Hypothalamus (tissue), 51 donors: ENCODE measurements around the gene SGK2.
A peak's percentile ranks its signal among the peaks of the same experiment; 100 is the strongest.

Experiments
- DNase-seq, 51 donors: peaks; one replicate each; lab custom pipeline; 2025; lab: John Stamatoyannopoulos, UW

The SGK2 gene

GRCh38 chr20:43559147-43559987, 540 bp downstream of the SGK2 start:
- no peak for DNase-seq

- no peak for DNase-seq
These were observed 2.1 kb downstream of the SGK2 start for GRCh38 chr20:43560974-43561373.

- peak in 1 of 51 donors; percentile 1 for DNase-seq
These were observed 4.6 kb downstream of the SGK2 start for GRCh38 chr20:43563429-43563828.

DNA sequence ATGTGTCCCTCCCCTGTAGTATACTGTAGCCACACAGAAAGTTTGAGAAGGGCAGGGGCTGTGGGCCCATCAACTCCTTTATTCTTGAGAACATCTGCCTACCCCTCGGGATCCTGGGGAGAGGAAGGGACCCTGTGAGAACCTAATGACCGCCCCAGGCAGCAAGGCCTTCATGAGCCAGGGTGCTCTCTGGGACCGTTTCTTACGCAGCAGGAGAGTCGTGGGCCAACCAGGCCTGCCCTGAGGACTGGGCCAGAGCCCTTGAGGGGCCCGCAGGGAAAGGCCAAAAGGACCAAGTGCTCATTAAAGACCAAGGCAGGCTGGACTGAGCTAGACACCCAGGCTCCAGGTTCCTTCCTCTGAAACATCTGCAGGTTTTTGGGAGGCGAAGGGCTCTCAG, 5.2 kb downstream of the SGK2 start:
- peak in 1 of 51 donors; percentile 3 for DNase-seq

- DNase-seq = peak in 1 of 51 donors; percentile 41
These were observed 5.6 kb downstream of the SGK2 start for GRCh38 chr20:43564455-43564854.

DNA sequence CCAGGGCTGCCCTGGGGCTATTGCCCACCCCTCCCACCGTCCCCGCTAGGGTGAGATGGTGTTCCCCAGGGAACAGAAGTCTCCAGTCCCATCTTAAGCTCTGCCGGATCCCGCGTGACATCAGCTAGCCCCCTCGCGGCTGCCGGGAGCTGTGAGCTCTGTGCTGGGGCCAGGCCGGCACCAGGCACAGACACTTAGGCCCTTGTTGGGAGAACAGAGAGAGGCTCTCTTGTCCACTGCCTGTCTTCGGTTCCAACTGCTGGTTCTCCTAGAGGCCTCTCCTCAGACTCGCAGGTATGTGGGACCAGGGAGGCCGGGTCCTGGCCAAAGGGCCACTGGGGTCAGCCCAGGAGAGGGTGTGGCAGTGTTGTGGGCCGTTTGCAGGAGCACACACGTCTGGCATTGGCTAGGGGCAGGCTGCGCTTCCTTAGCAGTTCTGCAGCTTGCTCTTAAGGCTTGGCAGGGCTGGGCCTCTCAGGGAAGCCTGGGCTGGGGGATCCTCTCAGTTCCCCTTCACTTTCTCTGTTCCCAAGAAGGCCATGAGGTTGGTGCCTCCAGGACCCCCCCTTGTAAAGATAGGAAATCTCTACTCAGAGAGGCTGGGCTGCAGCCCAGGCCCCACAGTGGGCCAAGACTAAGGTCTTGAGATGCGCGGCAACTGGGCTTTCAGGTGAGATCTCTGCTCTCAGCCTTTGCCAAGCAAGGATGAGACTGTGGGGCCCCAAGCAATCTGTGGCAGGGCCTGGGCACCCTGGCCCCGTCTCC, 6.3 kb downstream of the SGK2 start:
- DNase-seq = peak in 43 of 51 donors; percentile 14 to 86 (median 53)

- DNase-seq = peak in 9 of 51 donors; percentile 7 to 50 (median 18)
These were observed 6.9 kb downstream of the SGK2 start for GRCh38 chr20:43565758-43566104.

GRCh38 chr20:43567477-43567876, 8.7 kb downstream of the SGK2 start:
- no peak for DNase-seq

DNA sequence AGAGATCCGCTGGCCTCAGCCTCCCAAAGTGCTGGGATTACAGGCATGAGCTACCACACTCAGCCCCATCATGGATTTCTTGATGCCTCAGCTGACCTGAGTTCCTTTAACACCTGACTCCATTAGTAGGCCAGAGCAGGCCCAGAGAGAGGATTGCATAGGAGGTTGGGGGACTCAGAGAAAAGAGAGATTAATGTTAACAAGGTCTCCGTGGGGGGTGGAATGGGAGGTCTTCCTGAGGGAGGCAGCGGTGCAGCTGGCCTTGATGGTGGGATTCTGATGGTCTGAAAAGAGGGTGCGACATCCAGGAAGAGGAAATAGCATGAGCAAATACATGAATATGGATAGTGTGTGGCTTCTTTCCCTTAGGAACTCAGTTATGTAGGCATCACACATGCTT, 9.9 kb downstream of the SGK2 start:
- no peak for DNase-seq

DNA sequence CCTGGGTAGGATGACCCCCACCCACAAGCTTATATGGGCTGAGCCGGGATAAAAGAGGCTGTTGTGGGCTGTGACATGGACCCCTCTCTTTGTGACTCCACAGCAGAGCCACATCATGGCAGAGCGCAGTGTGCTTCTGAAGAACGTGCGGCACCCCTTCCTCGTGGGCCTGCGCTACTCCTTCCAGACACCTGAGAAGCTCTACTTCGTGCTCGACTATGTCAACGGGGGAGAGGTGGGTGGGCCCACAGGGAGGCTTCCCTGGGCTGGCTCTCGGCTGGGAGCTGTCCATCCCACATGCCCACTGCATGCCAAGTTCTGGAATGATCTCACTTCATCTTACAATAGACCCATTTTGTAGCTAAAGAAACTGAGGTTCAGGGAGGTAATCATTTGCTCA, 10.5 kb downstream of the SGK2 start:
- no peak for DNase-seq

GRCh38 chr20:43570496-43570895, 11.7 kb downstream of the SGK2 start:
- no peak for DNase-seq

DNA sequence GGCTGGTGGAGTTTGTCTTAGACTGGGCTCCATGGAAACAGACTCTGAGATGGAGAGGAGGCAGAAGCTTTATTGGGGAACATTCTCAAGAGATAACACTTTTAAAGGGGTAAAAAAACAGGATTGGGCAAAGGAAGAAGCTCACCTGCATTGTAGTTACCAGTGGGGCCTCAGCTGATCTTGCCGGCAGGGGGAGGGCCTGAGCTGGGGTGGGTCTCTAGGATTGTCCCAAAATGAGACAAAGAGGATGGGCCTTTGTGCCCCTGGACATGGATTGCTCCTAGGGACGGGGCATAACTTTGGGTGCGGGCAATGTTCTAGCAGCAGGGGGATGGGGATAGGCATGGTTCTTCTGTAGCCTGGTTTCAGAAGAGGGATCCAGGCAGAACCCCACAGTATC, 12.5 kb downstream of the SGK2 start:
- no peak for DNase-seq

DNA sequence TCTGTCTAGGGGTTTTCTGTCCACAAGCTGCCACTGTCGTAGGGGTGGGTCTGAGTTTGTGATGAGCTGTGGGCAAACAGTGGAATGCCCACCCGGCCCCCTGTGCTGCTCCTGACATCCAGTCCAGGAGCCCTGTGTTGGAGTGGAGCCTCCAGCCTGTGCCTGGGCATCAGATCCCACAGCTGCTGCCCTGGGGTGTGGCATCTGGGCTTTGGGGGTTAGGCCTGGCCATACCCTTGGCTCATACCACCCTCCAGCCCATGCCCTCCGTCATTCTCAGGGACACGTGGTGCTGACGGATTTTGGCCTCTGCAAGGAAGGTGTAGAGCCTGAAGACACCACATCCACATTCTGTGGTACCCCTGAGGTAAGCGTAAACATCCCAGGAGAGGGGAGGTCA, 12.9 kb downstream of the SGK2 start:
- no peak for DNase-seq

DNA sequence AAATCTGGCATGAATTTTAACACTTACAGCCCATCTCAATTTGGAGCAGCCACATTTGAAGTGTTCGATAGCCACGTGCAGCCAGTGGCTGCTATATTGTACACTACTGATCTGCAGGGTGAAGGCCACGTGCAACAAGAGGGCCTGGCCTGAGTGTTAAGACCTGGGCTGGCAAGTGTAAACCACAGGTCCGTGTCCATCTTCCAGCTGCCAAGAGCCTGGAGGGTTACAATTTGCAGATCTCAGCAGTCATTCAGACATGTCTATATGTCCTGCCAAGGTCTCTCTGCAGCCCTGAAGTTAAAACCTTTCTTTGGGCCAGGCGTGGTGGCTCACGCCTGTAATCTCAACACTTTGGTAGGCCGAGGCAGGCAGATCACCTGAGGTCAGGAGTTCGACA, 14.1 kb downstream of the SGK2 start:
- DNase-seq = no peak

DNA sequence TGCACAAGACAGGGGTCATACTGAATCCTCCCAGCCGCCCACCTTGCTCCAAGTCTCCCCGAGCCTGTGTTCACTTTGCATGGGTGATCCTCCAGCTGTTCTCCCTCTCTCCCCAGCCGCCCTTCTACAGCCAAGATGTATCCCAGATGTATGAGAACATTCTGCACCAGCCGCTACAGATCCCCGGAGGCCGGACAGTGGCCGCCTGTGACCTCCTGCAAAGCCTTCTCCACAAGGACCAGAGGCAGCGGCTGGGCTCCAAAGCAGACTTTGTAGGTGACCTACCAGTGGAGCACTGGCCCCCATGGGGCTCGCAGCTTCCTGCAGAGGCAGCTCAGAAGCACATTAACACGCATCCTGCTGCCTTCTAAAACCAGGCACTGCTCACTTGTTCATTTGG, 17.3 kb downstream of the SGK2 start:
- no peak for DNase-seq

- DNase-seq = no peak
These were observed 21.3 kb downstream of the SGK2 start for GRCh38 chr20:43579861-43580793.

DNA sequence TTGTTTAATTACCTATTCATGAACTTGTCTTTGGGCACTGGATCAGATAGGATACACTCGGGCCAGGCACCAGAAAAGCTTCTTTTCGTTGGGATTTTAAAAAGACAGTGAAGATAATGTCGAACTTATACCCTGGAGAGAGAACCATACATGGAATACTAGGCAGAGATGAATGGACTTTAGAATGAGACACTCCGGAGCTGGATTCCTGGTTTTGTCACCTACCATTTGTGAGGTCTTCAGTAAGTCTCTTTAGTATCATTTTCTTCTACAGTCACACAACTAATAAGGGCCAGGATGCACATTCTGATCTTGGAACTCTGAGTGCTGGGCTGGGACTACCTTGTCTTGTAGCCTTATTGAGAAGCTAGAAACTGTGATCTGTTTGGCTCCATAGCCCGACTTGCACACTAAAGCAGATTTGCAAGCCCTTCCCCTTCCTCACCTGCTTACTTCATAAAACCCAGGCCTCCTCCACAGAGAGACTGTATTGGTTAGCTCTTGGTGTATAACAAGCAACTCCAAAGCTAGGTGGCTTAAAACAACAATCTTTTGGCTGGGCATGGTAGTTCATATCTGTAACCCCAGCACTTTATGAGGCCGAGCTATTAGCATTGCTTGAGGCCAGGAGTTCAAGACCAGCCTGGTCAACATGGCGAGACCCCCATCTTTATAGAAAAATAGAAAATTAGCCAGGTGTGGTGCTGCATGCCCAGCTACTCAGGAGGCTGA, 24.5 kb downstream of the SGK2 start:
- no peak for DNase-seq

- DNase-seq = peak in 42 of 51 donors; percentile 2 to 84 (median 58)
These were observed 25.2 kb downstream of the SGK2 start for GRCh38 chr20:43583982-43584432.

GRCh38 chr20:43584448-43585136, 25.8 kb downstream of the SGK2 start:
- no peak for DNase-seq
